Measurements from ENCODE around the gene GUCA2A. TPM values are rescaled to one million over a fixed set of nuclear protein-coding genes. Genes with fewer than 3 reads are reported as not detected.
A peak's percentile ranks its signal among the peaks of the same experiment; 100 is the strongest.

Gene GUCA2A
- total RNA-seq, 2 experiments from 2014 or later, result not detected

DNA sequence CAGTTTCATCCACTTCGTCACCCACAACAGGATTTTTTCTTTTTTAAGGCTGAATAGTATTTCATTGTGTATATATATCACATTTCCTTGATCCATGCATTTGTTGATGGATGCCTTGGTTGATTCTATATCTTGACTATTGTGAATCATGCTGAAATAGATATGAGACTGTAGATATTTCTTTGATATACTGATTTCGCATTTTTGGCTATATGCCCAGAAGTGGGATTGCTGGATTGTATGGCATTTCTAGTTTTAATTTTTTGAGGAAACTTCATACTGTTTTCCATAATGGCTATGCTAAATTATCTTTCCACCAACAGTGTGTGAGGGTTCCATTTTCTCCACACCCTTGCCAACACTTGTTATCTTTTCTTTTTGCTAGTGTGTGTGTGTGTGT is 6.4 kb downstream of the GUCA2A start:
- Histone ChIP-seq H3K4me1 (ENCODE audit: insufficient read depth, low read length, poor library complexity, severe bottlenecking) (no peaks in the 10 kb centered on the region), H4K20me1 (ENCODE audit: insufficient read depth, low read length) (no peaks in the 10 kb centered on the region), H3K4me3 (ENCODE audit: low read depth, low read length, poor library complexity, severe bottlenecking) (no peak overlapping the region), H3K79me2 (ENCODE audit: insufficient read depth, low read depth, low read length) (no peaks in the 10 kb centered on the region), H3K9me2 (ENCODE audit: insufficient read depth, low read length) (no peaks in the 10 kb centered on the region), H3K27ac (ENCODE audit: low read depth, low read length, poor library complexity, severe bottlenecking) (no peak overlapping the region), H3K9me3 (ENCODE audit: low read length) (no peaks in the 10 kb centered on the region), H3K4me2 (ENCODE audit: low read length) (no peak overlapping the region), H3K36me3 (ENCODE audit: insufficient read depth, low read length) (no peaks in the 10 kb centered on the region), H2AFZ (ENCODE audit: low read length) (no peak overlapping the region)
- ChIA-PET POLR2A (no interaction called here), CTCF (ENCODE audit: unreplicated experiment) (no interaction called here)
- TF ChIP-seq, protein P1, sequence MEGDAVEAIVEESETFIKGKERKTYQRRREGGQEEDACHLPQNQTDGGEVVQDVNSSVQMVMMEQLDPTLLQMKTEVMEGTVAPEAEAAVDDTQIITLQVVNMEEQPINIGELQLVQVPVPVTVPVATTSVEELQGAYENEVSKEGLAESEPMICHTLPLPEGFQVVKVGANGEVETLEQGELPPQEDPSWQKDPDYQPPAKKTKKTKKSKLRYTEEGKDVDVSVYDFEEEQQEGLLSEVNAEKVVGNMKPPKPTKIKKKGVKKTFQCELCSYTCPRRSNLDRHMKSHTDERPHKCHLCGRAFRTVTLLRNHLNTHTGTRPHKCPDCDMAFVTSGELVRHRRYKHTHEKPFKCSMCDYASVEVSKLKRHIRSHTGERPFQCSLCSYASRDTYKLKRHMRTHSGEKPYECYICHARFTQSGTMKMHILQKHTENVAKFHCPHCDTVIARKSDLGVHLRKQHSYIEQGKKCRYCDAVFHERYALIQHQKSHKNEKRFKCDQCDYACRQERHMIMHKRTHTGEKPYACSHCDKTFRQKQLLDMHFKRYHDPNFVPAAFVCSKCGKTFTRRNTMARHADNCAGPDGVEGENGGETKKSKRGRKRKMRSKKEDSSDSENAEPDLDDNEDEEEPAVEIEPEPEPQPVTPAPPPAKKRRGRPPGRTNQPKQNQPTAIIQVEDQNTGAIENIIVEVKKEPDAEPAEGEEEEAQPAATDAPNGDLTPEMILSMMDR (conservative IDR thresholded peaks at IDR 0.05; ENCODE audit: low read length), result no peak
- no peak for TF ChIP-seq EZH2phosphoT487 (IDR thresholded peaks at IDR 0.05; ENCODE audit: borderline replicate concordance, low read depth, low read length)
- no TSS peak for BruUV-seq (replicated peaks)
- no peak for DNase-seq (ENCODE audit: low spot score)
- intact Hi-C loops (cut with micrococcal nuclease; ENCODE audit: unreplicated experiment), result no loop called here

DNA sequence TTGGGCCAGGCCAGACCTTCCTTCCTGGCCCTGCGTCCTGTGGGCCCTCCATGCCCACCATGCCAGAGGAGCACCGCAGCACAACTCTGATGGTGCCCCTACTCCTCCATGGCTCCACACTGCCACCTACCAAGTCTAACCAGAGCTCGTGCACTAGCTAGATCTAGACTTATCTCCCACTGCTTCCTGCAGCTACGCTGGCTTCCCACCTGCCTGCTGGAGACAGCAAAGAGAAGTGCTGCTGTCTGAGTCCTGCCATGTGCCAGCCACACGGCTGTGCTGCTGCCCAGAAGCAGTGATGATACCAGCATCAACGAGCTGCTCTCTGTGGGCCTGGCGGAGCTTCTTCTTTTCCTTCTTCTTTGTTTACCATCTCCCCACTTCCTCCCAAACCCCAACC is 6.9 kb downstream of the GUCA2A start:
- no peak overlapping the region for H3K27ac ChIP-seq (ENCODE audit: low read depth, low read length, poor library complexity, severe bottlenecking)
- no peaks in the 10 kb centered on the region for H3K9me2 ChIP-seq (ENCODE audit: insufficient read depth, low read length)
- H3K9me3 ChIP-seq (ENCODE audit: low read length), result no peaks in the 10 kb centered on the region
- TF ChIP-seq EZH2phosphoT487 (IDR thresholded peaks at IDR 0.05; ENCODE audit: borderline replicate concordance, low read depth, low read length), result no peak
- TF ChIP-seq, protein P1 (conservative IDR thresholded peaks at IDR 0.05; ENCODE audit: low read length), result peak; percentile 36; the same call in 1 of the 2 replicates
- no TSS peak for BruUV-seq (replicated peaks)
- H3K4me1 ChIP-seq (ENCODE audit: insufficient read depth, low read length, poor library complexity, severe bottlenecking), result no peaks in the 10 kb centered on the region
- intact Hi-C loops (cut with micrococcal nuclease; ENCODE audit: unreplicated experiment), result no loop called here
- no peak overlapping the region for H3K4me2 ChIP-seq (ENCODE audit: low read length)
- H3K79me2 ChIP-seq (ENCODE audit: insufficient read depth, low read depth, low read length), result no peaks in the 10 kb centered on the region
- no peaks in the 10 kb centered on the region for H3K36me3 ChIP-seq (ENCODE audit: insufficient read depth, low read length)
- no peak overlapping the region for H2AFZ ChIP-seq (ENCODE audit: low read length)
- no peaks in the 10 kb centered on the region for H4K20me1 ChIP-seq (ENCODE audit: insufficient read depth, low read length)
- no peak overlapping the region for H3K4me3 ChIP-seq (ENCODE audit: low read depth, low read length, poor library complexity, severe bottlenecking)
- ChIA-PET POLR2A (no interaction called here), CTCF (ENCODE audit: unreplicated experiment) (no interaction called here)
- no peak for DNase-seq (ENCODE audit: low spot score)

DNA sequence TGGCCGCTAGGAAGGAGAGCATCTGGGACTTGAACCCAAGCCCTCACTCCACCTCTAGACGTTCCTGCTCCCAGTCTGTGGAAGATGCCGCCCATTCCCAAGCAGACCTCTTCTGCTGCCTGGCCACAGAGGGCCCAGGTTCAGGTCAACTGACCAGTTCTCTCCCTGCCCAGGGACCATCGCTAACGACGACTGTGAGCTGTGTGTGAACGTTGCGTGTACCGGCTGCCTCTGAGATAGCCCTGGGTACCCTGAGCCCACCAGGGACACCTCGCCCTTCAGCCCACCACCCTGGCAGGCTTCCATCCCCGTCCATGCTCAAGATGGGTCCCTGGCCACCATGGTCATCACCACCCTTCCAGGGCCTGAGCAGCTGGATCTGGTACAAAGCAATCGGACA is 9.2 kb downstream of the GUCA2A start:
- intact Hi-C loops (cut with micrococcal nuclease; ENCODE audit: unreplicated experiment), result no loop called here
- no TSS peak for BruUV-seq (replicated peaks)
- no peak for TF ChIP-seq EZH2phosphoT487 (IDR thresholded peaks at IDR 0.05; ENCODE audit: borderline replicate concordance, low read depth, low read length)
- TF ChIP-seq, protein P1 (conservative IDR thresholded peaks at IDR 0.05; ENCODE audit: low read length), result no peak
- ChIA-PET POLR2A (no interaction called here), CTCF (ENCODE audit: unreplicated experiment) (no interaction called here)
- H3K79me2 ChIP-seq (ENCODE audit: insufficient read depth, low read depth, low read length), result no peaks in the 10 kb centered on the region
- no peak overlapping the region for H3K4me3 ChIP-seq (ENCODE audit: low read depth, low read length, poor library complexity, severe bottlenecking)
- no peaks in the 10 kb centered on the region for H3K9me2 ChIP-seq (ENCODE audit: insufficient read depth, low read length)
- H2AFZ ChIP-seq (ENCODE audit: low read length), result no peak overlapping the region
- H3K27ac ChIP-seq (ENCODE audit: low read depth, low read length, poor library complexity, severe bottlenecking), result no peak overlapping the region
- H4K20me1 ChIP-seq (ENCODE audit: insufficient read depth, low read length), result no peaks in the 10 kb centered on the region
- no peaks in the 10 kb centered on the region for H3K9me3 ChIP-seq (ENCODE audit: low read length)
- no peaks in the 10 kb centered on the region for H3K36me3 ChIP-seq (ENCODE audit: insufficient read depth, low read length)
- no peak for DNase-seq (ENCODE audit: low spot score)
- H3K4me2 ChIP-seq (ENCODE audit: low read length), result no peak overlapping the region
- H3K4me1 ChIP-seq (ENCODE audit: insufficient read depth, low read length, poor library complexity, severe bottlenecking), result no peaks in the 10 kb centered on the region
